GM12878 (cell line): ENCODE measurements around the gene RHOC.

Experiments
- CTCF ChIP-seq, 3 experiments: IDR thresholded peaks in 2 of 3; conservative IDR thresholded peaks in 1 of 3; 2 replicates each; pipeline ENCODE4 v1.5.1; 2011; ENCODE audit warnings: low read depth in 3 of 3, low read length in 3 of 3, mild to moderate bottlenecking in 3 of 3, control low read depth in 2 of 3, moderate library complexity in 2 of 3, inconsistent platforms in 1 of 3, mixed read lengths in 1 of 3; ENCODE audit not compliant: control insufficient read depth in 2 of 3, insufficient read depth in 1 of 3; ENCODE audit errors: extremely low read depth in 1 of 3
- USF2 ChIP-seq: IDR thresholded peaks from 2 replicates; pipeline ENCODE4 v1.6.1; 2011; ENCODE audit warnings: low read depth, low read length, improper control_type of control experiment, borderline replicate concordance
- ZNF274 ChIP-seq: IDR thresholded peaks from one replicate; pipeline ENCODE4 v1.8.0; 2011; ENCODE audit not compliant: insufficient read length, insufficient read depth

- TF ChIP-seq ZNF274, result no peak
- no peak for TF ChIP-seq CTCF (IDR thresholded peaks at IDR 0.05 in 2 of 3, conservative IDR thresholded peaks at IDR 0.05 in 1 of 3; ENCODE audit: control insufficient read depth in 2 of 3, extremely low read depth in 1 of 3, insufficient read depth in 1 of 3, low read depth in 3 of 3, low read length in 3 of 3)
- no peak for TF ChIP-seq USF2
These were observed 6.8 kb upstream of the RHOC start for GRCh38 chr1:112713466-112714312.
